Gastrocnemius medialis (tissue), 4 donors: ENCODE results near the gene GPR176. TPM values are rescaled to one million over a fixed set of nuclear protein-coding genes. Genes with fewer than 3 reads are reported as not detected.

Experiments used
- ATAC-seq, 2 donors: fragments of 150-250 bp; one replicate each; pipeline ENCODE4 v1.9.1; 2016
- DNase-seq, 2 donors: peaks; one replicate each; pipeline ENCODE4 v3.0.0-alpha.2; 2019
- H3K27ac ChIP-seq, 4 donors: fragments of 200-600 bp; sonication (generic); 1 replicate in 1 of 4; 2 replicates in 3 of 4; pipeline ENCODE4 v1.5.1; 2016 to 2018; ENCODE audit warnings: mild to moderate bottlenecking in 2 of 4, moderate library complexity in 1 of 4
- H3K27me3 ChIP-seq, 3 donors: fragments of 200-600 bp; sonication (generic) in 2 of 3; 1 replicate in 1 of 3; 2 replicates in 2 of 3; pipeline versions ENCODE4 v1.5.1 to v1.6.0; 2016 to 2019; ENCODE audit warnings: mild to moderate bottlenecking in 1 of 3, moderate library complexity in 1 of 3
- H3K36me3 ChIP-seq, 2 donors: fragments of 200-600 bp; sonication (generic) in 1 of 2; one replicate each; pipeline ENCODE4 v1.5.1; 2017 to 2018
- H3K4me1 ChIP-seq, 2 donors: fragments of 200-600 bp; sonication (generic) in 1 of 2; one replicate each; pipeline ENCODE4 v1.5.1; 2016 to 2017; ENCODE audit warnings: mild to moderate bottlenecking in 2 of 2
- H3K4me3 ChIP-seq, 4 donors: fragments of 200-600 bp; sonication (generic) in 3 of 4; 1 replicate in 1 of 4; 2 replicates in 3 of 4; pipeline ENCODE4 v1.5.1; 2016 to 2019; ENCODE audit warnings: mild to moderate bottlenecking in 2 of 4
- H3K9me3 ChIP-seq, 3 donors: fragments of 200-600 bp; sonication (generic) in 2 of 3; 1 replicate in 1 of 3; 2 replicates in 2 of 3; pipeline ENCODE4 v1.5.1; 2016 to 2019
- CTCF ChIP-seq, 5 experiments: fragments of 450-650 bp in 3 of 5; fragments of 200-600 bp in 2 of 5; sonication (generic) in 2 of 5; IDR thresholded peaks in 4 of 5; conservative IDR thresholded peaks in 1 of 5; 1 replicate in 4 of 5; 2 replicates in 1 of 5; pipeline ENCODE4 v1.5.1; 2016 to 2019; ENCODE audit warnings: antibody characterized with exemption in 5 of 5, mild to moderate bottlenecking in 3 of 5, moderate library complexity in 3 of 5
- POLR2A ChIP-seq, 2 donors: fragments of 450-650 bp; IDR thresholded peaks; one replicate each; pipeline ENCODE4 v1.6.1; 2017; ENCODE audit warnings: antibody characterized with exemption in 2 of 2, mild to moderate bottlenecking in 2 of 2, moderate library complexity in 2 of 2
- in situ Hi-C, 4 donors: fragments of 200-750 bp; cut with MboI; loops; one replicate each; pipeline versions ENCODE4 v1.15.0 to v1.8.0; 2017; ENCODE audit warnings: low sequenced_read_pairs in 4 of 4
- intact Hi-C: fragments of 100-400 bp; cut with DNase I; formaldehyde crosslinking; loops from one replicate; pipeline ENCODE4 v1.15.1; 2023; ENCODE audit warnings: low total_unique reads
- total RNA-seq, 4 donors: library from RNA; depleted of rRNA; stranded (reverse); fragments of >200 nt; gene quantifications; one replicate each; pipeline versions ENCODE4 v1.1.0 to v1.2.3, GENCODE V29; 2016

Gene GPR176
- total RNA-seq, 4 donors from 2014 or later, result 1.1 to 3.0 (median 1.7) TPM

GRCh38 chr15:39860871-39861270 lies 59.2 kb downstream of the GPR176 start:
- TF ChIP-seq POLR2A (IDR thresholded peaks at IDR 0.05) (no peak), CTCF (IDR thresholded peaks at IDR 0.05 in 4 of 5, conservative IDR thresholded peaks at IDR 0.05 in 1 of 5) (no peak)
- ATAC-seq (no peak), DNase-seq (no peak)
- Histone ChIP-seq H3K36me3 (no peaks in the 10 kb centered on the region), H3K27me3 (no peaks in the 10 kb centered on the region), H3K4me1 (no peaks in the 10 kb centered on the region), H3K4me3 (no peak overlapping the region), H3K9me3 (no peaks in the 10 kb centered on the region), H3K27ac (no peak overlapping the region)
- intact Hi-C loops, result no loop called here
- in situ Hi-C loops, result no loop called here

- no peak for TF ChIP-seq POLR2A (IDR thresholded peaks at IDR 0.05)
- no peak for TF ChIP-seq CTCF (IDR thresholded peaks at IDR 0.05 in 4 of 5, conservative IDR thresholded peaks at IDR 0.05 in 1 of 5)
- no peak overlapping the region for H3K4me3 ChIP-seq
- DNase-seq (no peak), ATAC-seq (no peak)
- no peaks in the 10 kb centered on the region for H3K4me1 ChIP-seq
- no peaks in the 10 kb centered on the region for H3K36me3 ChIP-seq
- in situ Hi-C loops, result no loop called here
- intact Hi-C loops, result no loop called here
- no peaks in the 10 kb centered on the region for H3K27me3 ChIP-seq
- H3K27ac ChIP-seq, result no peak overlapping the region
- H3K9me3 ChIP-seq, result no peaks in the 10 kb centered on the region
Observed at GRCh38 chr15:39860200-39860599, 59.9 kb downstream of the GPR176 start.

DNA sequence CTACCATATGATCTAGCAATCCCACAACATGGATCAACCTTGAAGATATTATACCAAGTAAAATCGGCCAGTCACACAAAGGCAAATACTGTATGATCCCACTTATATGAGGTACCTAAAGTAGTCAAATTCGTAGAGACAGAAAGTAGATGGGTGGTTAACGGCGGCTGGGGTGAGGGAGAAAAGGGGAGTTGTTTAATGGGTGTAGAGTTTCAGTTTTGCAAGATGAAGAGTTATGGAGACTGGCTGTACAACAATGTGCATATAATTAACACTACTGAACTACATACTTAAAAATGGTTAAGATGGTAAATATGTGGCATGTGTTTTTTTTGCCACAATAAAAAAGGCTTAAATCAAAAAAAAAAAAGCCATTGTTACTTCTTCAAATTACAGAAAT lies 60.4 kb downstream of the GPR176 start:
- in situ Hi-C loops, result no loop called here
- no peak for ATAC-seq

DNA sequence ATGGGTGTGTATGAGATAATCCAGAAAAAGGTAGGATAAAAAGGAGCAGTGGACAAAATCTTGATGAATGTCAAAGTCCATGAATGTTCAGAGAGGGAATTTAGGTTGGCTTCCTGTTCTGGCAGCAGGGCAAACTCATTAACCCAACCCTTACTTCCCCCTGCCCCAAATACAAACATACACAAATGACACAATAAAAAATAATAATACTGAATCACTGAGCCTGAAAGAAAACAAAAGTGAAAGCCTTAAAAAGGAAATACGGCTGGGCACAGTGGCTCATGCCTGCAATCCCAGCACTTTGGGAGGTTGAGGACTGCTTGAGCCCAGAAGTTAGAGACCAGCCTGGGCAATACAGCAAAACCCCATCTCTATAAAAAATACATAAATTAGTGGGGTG lies 62.9 kb downstream of the GPR176 start:
- Histone ChIP-seq H3K27me3 (no peaks in the 10 kb centered on the region), H3K27ac (no peak overlapping the region), H3K4me3 (no peak overlapping the region), H3K4me1 (no peaks in the 10 kb centered on the region), H3K9me3 (no peaks in the 10 kb centered on the region), H3K36me3 (no peaks in the 10 kb centered on the region)
- in situ Hi-C loops (no loop called here), intact Hi-C loops (no loop called here)
- DNase-seq (no peak), ATAC-seq (no peak)
- TF ChIP-seq CTCF (IDR thresholded peaks at IDR 0.05 in 4 of 5, conservative IDR thresholded peaks at IDR 0.05 in 1 of 5), result no peak
- TF ChIP-seq POLR2A (IDR thresholded peaks at IDR 0.05), result no peak

More for the DNA sequence above, 60.4 kb downstream of the GPR176 start:
- Histone ChIP-seq H3K27ac (no peak overlapping the region), H3K9me3 (no peaks in the 10 kb centered on the region), H3K27me3 (no peaks in the 10 kb centered on the region), H3K4me1 (no peaks in the 10 kb centered on the region), H3K4me3 (no peak overlapping the region), H3K36me3 (no peaks in the 10 kb centered on the region)
- no peak for DNase-seq
- intact Hi-C loops, result no loop called here
- TF ChIP-seq POLR2A (IDR thresholded peaks at IDR 0.05), result no peak
- no peak for TF ChIP-seq CTCF (IDR thresholded peaks at IDR 0.05 in 4 of 5, conservative IDR thresholded peaks at IDR 0.05 in 1 of 5)

- Histone ChIP-seq H3K4me1 (no peaks in the 10 kb centered on the region), H3K4me3 (no peak overlapping the region), H3K9me3 (no peaks in the 10 kb centered on the region), H3K36me3 (no peaks in the 10 kb centered on the region), H3K27ac (no peak overlapping the region), H3K27me3 (no peaks in the 10 kb centered on the region)
- ATAC-seq (no peak), DNase-seq (no peak)
- TF ChIP-seq POLR2A (IDR thresholded peaks at IDR 0.05), result no peak
- no peak for TF ChIP-seq CTCF (IDR thresholded peaks at IDR 0.05 in 4 of 5, conservative IDR thresholded peaks at IDR 0.05 in 1 of 5)
- in situ Hi-C loops, result no loop called here
- intact Hi-C loops, result no loop called here
Observed at GRCh38 chr15:39856357-39856756, 63.7 kb downstream of the GPR176 start.
